IMR-90 (cell line): Measurements from ENCODE around the gene RASL10B. TPM values are rescaled to one million over a fixed set of nuclear protein-coding genes. Genes with fewer than 3 reads are reported as not detected.

Experiments used
- ATAC-seq: fragments of 200-7000 bp; cut with Tn5 transposase; 2 replicates; pipeline ENCODE4 v1.9.1; 2020; ENCODE audit warnings: low read depth, mild to moderate bottlenecking, moderate library complexity
- BruUV-seq: library from RNA; stranded (reverse); fragments of 400-500 nt; replicated peaks from 2 replicates; lab custom pipeline; 2021; lab: Mats Ljungman, UMichigan
- CTCF ChIA-PET: fragments of 300-600 bp; formaldehyde crosslinking; extraction: SDS; loops from one replicate; lab custom pipeline; 2021; ENCODE audit warnings: antibody characterized with exemption; lab: Yijun Ruan, JAX
- POLR2A ChIA-PET: fragments of 300-600 bp; sonication (Branson Sonifier 250); formaldehyde crosslinking; loops from one replicate; lab custom pipeline; 2022; ENCODE audit warnings: antibody characterized with exemption; ENCODE audit not compliant: unreplicated experiment; lab: Charles Lee
- DNase-seq: peaks from one replicate; pipeline ENCODE4 v3.0.0; 2013
- H2AFZ ChIP-seq: replicated peaks from 2 replicates; pipeline ENCODE3; 2013; ENCODE audit warnings: low read length, mild to moderate bottlenecking; ENCODE audit not compliant: poor library complexity
- H2AK5ac ChIP-seq: 2 replicates; pipeline ENCODE4 v1.6.1; 2013; ENCODE audit warnings: low read depth, low read length, inconsistent platforms
- H2AK9ac ChIP-seq: replicated peaks from 2 replicates; pipeline ENCODE3; 2013; ENCODE audit warnings: mild to moderate bottlenecking, low read depth, low read length, moderate library complexity; ENCODE audit not compliant: poor library complexity
- H2BK120ac ChIP-seq: 2 replicates; pipeline ENCODE4 v1.6.1; 2013; ENCODE audit warnings: low read depth, low read length, inconsistent platforms
- H2BK15ac ChIP-seq: 3 replicates; pipeline ENCODE4 v1.6.1; 2013; ENCODE audit warnings: low read depth, low read length, inconsistent platforms
- H2BK20ac ChIP-seq: 2 replicates; pipeline ENCODE4 v1.6.1; 2013; ENCODE audit warnings: low read depth, mild to moderate bottlenecking, inconsistent platforms, low read length, moderate library complexity
- H2BK5ac ChIP-seq: 2 replicates; pipeline ENCODE4 v1.6.1; 2013; ENCODE audit warnings: mild to moderate bottlenecking, low read depth, low read length, inconsistent platforms; ENCODE audit not compliant: poor library complexity, severe bottlenecking
- H3K14ac ChIP-seq: replicated peaks from 2 replicates; pipeline ENCODE4 v1.6.1; 2013; ENCODE audit warnings: low read depth, low read length, inconsistent platforms
- H3K18ac ChIP-seq: 2 replicates; pipeline ENCODE4 v1.6.1; 2013; ENCODE audit warnings: low read depth, low read length, control low read depth
- H3K23ac ChIP-seq: 2 replicates; pipeline ENCODE4 v1.6.1; 2013; ENCODE audit warnings: low read depth, low read length, inconsistent platforms
- H3K27ac ChIP-seq: 2 replicates; pipeline ENCODE4 v1.5.1; 2013; ENCODE audit warnings: mild to moderate bottlenecking, control low read depth, low read length; ENCODE audit not compliant: insufficient read depth
- H3K27me3 ChIP-seq: 2 replicates; pipeline ENCODE4 v1.6.1; 2013; ENCODE audit warnings: low read length; ENCODE audit not compliant: control insufficient read depth, insufficient read depth
- H3K36me3 ChIP-seq: 2 replicates; pipeline ENCODE4 v1.6.1; 2013; ENCODE audit warnings: low read length, mixed read lengths; ENCODE audit not compliant: control insufficient read depth, insufficient read depth
- H3K4ac ChIP-seq: 2 replicates; pipeline ENCODE4 v1.6.1; 2013; ENCODE audit warnings: low read depth, low read length, inconsistent platforms
- H3K4me1 ChIP-seq: 2 replicates; pipeline ENCODE4 v1.6.1; 2013; ENCODE audit warnings: low read length, mixed read lengths; ENCODE audit not compliant: control insufficient read depth, insufficient read depth
- H3K4me2 ChIP-seq: 2 replicates; pipeline ENCODE4 v1.6.1; 2013; ENCODE audit warnings: low read depth, mild to moderate bottlenecking, control low read depth, low read length, moderate library complexity
- H3K4me3 ChIP-seq: 2 replicates; pipeline ENCODE4 v1.5.1; 2013; ENCODE audit warnings: low read depth, mild to moderate bottlenecking, control low read depth, low read length, moderate library complexity; ENCODE audit not compliant: insufficient read depth
- H3K56ac ChIP-seq: 2 replicates; pipeline ENCODE4 v1.6.1; 2013; ENCODE audit warnings: low read length, inconsistent platforms; ENCODE audit not compliant: insufficient read depth; ENCODE audit errors: extremely low read depth
- H3K79me1 ChIP-seq, 2 experiments: 2 replicates each; pipeline ENCODE4 v1.6.1; 2013; ENCODE audit warnings: low read length in 2 of 2, inconsistent platforms in 1 of 2, low read depth in 1 of 2
- H3K9ac ChIP-seq: 2 replicates; pipeline ENCODE4 v1.6.1; 2013; ENCODE audit warnings: low read depth, low read length, control low read depth
- H3K9me1 ChIP-seq: 2 replicates; pipeline ENCODE4 v1.6.1; 2013; ENCODE audit warnings: low read length, inconsistent platforms; ENCODE audit not compliant: insufficient read depth
- H3K9me3 ChIP-seq: 2 replicates; pipeline ENCODE4 v1.6.1; 2013; ENCODE audit warnings: low read length; ENCODE audit not compliant: control insufficient read depth, insufficient read depth
- H4K20me1 ChIP-seq: 2 replicates; pipeline ENCODE4 v1.6.1; 2013; ENCODE audit warnings: low read length, inconsistent platforms; ENCODE audit not compliant: insufficient read depth
- H4K5ac ChIP-seq: 2 replicates; pipeline ENCODE4 v1.6.1; 2013; ENCODE audit warnings: mild to moderate bottlenecking, low read depth, low read length, control low read depth
- H4K8ac ChIP-seq, 2 experiments: 2 replicates each; pipeline ENCODE4 v1.6.1; 2013; ENCODE audit warnings: low read depth in 2 of 2, low read length in 2 of 2, control low read depth in 1 of 2, inconsistent platforms in 1 of 2
- H4K91ac ChIP-seq: 2 replicates; pipeline ENCODE4 v1.6.1; 2013; ENCODE audit warnings: low read depth, low read length, inconsistent platforms; ENCODE audit not compliant: insufficient read depth
- BHLHE40 ChIP-seq: fragments of 150-350 bp; IDR thresholded peaks from 2 replicates; pipeline ENCODE4 v1.6.1; 2016; ENCODE audit warnings: mild to moderate bottlenecking, low read depth, low read length
- CEBPB ChIP-seq: IDR thresholded peaks from 2 replicates; pipeline ENCODE4 v1.6.1; 2012; ENCODE audit warnings: low read depth, low read length, improper control_type of control experiment
- CTCF ChIP-seq: conservative IDR thresholded peaks from 2 replicates; pipeline ENCODE4 v1.5.1; 2012; ENCODE audit warnings: mild to moderate bottlenecking, low read depth, low read length, improper control_type of control experiment
- ELK1 ChIP-seq: fragments of 150-350 bp; IDR thresholded peaks from 2 replicates; pipeline ENCODE4 v1.6.1; 2016; ENCODE audit warnings: low read depth, mild to moderate bottlenecking, low read length, moderate library complexity, borderline replicate concordance
- MAZ ChIP-seq: IDR thresholded peaks from 2 replicates; pipeline ENCODE4 v1.6.1; 2012; ENCODE audit warnings: low read depth, mild to moderate bottlenecking, low read length, improper control_type of control experiment, moderate library complexity, borderline replicate concordance
- MXI1 ChIP-seq: IDR thresholded peaks from 2 replicates; pipeline ENCODE4 v1.6.1; 2012; ENCODE audit warnings: low read depth, mild to moderate bottlenecking, low read length, moderate library complexity, borderline replicate concordance
- NFE2L2 ChIP-seq: fragments of 150-350 bp; IDR thresholded peaks from 2 replicates; pipeline ENCODE4 v1.6.1; 2016; ENCODE audit warnings: low read depth, mild to moderate bottlenecking, low read length
- RCOR1 ChIP-seq: IDR thresholded peaks from 2 replicates; pipeline ENCODE4 v1.6.1; 2012; ENCODE audit warnings: mild to moderate bottlenecking, low read length, improper control_type of control experiment; ENCODE audit not compliant: insufficient replicate concordance
- SMC3 ChIP-seq: fragments of 150-350 bp; IDR thresholded peaks from 2 replicates; pipeline ENCODE4 v1.6.1; 2016; ENCODE audit warnings: low read depth, mild to moderate bottlenecking, antibody characterized with exemption, low read length, moderate library complexity
- WGBS, 2 experiments: methylation state at CpG; one replicate each; pipeline versions ENCODE4 v1.1.5 to v1.1.7; 2013; ENCODE audit warnings: missing lambda C conversion rate in 2 of 2; ENCODE audit not compliant: insufficient read length in 1 of 2; ENCODE audit errors: extremely low coverage in 2 of 2; 5-methylcytosine and 5-hydroxymethylcytosine counted together
- dilution Hi-C: fragments of 300-500 bp; cut with HindIII; formaldehyde crosslinking; loops from one replicate; pipeline ENCODE4 v1.14.3; 2018; ENCODE audit warnings: low sequenced_read_pairs; ENCODE audit not compliant: unreplicated experiment
- in situ Hi-C: fragments of 300-500 bp; cut with MboI; formaldehyde crosslinking; loops from 3 replicates; pipeline ENCODE4 v1.14.3; 2019; ENCODE audit warnings: low sequenced_read_pairs, inconsistent platforms, mixed read lengths
- intact Hi-C: fragments of 100-400 bp; cut with micrococcal nuclease; formaldehyde crosslinking; loops from 2 replicates; pipeline ENCODE4 v1.10.0; 2022
- polyA plus RNA-seq, 3 experiments: library from polyadenylated mRNA; depleted of rRNA; stranded (reverse); fragments of >200 nt; gene quantifications; 2 replicates each; pipeline ENCODE4 v1.2.3, GENCODE V29; 2012; ENCODE audit warnings: low replicate concordance in 1 of 3
- total RNA-seq: library from RNA; depleted of rRNA; stranded (reverse); fragments of >200 nt; gene quantifications from 2 replicates; pipeline ENCODE4 v1.2.3, GENCODE V29; 2012

RASL10B gene
- total and polyA plus RNA-seq, 2 of the 4 experiments (the other 2 are of a cell fraction) = 4.1 to 4.7 TPM

- H3K9me3 ChIP-seq = no peaks in the 10 kb centered on the region
- H3K14ac ChIP-seq = no peak overlapping the region
- TF ChIP-seq ELK1 = no peak
- TF ChIP-seq CEBPB = no peak
- TF ChIP-seq MAZ = no peak
- TF ChIP-seq MXI1 = no peak
- no peak for TF ChIP-seq CTCF
- TF ChIP-seq SMC3 = no peak
- TF ChIP-seq BHLHE40 = no peak
- TF ChIP-seq RCOR1 = no peak
- TF ChIP-seq NFE2L2 = no peak
- no peak overlapping the region for H2AFZ ChIP-seq
- no peak overlapping the region for H4K91ac ChIP-seq
- WGBS, 2 experiments = no CpG with 5 or more reads among the region's 3 CpGs
- no peak overlapping the region for H2AK9ac ChIP-seq
- H3K18ac ChIP-seq = no peak overlapping the region
- H4K5ac ChIP-seq = no peak overlapping the region
- H3K4me1 ChIP-seq = peaks cover 2% of the 10 kb centered on the region
- ATAC-seq (no peak), DNase-seq (peak; percentile 34)
- no peak overlapping the region for H2BK5ac ChIP-seq
- CTCF ChIA-PET = interaction anchor here (0.8 kb wide), 1 partner anchor 9 kb away, joined by 3 read pairs; no protein-coding TSS in a partner anchor
- no peak overlapping the region for H4K8ac ChIP-seq
- in situ Hi-C loops = no loop called here
- H3K36me3 ChIP-seq = peaks cover 17% of the 10 kb centered on the region
- H3K9me1 ChIP-seq = no peaks in the 10 kb centered on the region; the same call in 1 of the 2 replicates
- H3K79me1 ChIP-seq = peaks cover 4 to 14% of the 10 kb centered on the region in 2 experiments; a peak in 3 of 4 replicates
- no peak overlapping the region for H2AK5ac ChIP-seq
- no TSS peak for BruUV-seq
- intact Hi-C loops = loop anchor here (5.0 kb wide), 1 partner anchor 33 kb away; no protein-coding TSS in a partner anchor
- H3K23ac ChIP-seq = no peak overlapping the region
- no peak overlapping the region for H3K4me3 ChIP-seq
- H2BK120ac ChIP-seq = no peak overlapping the region
- no peak overlapping the region for H2BK20ac ChIP-seq
- no peak overlapping the region for H3K4ac ChIP-seq
- H3K27me3 ChIP-seq = no peaks in the 10 kb centered on the region
- peaks cover 10% of the 10 kb centered on the region; the same call in 1 of the 2 replicates for H4K20me1 ChIP-seq
- no peak overlapping the region for H3K4me2 ChIP-seq
- POLR2A ChIA-PET = no interaction called here
- H3K9ac ChIP-seq = no peak overlapping the region
- no peak overlapping the region for H2BK15ac ChIP-seq
- dilution Hi-C loops = no loop called here
- no peak overlapping the region for H3K27ac ChIP-seq
- no peak overlapping the region for H3K56ac ChIP-seq
Observed at GRCh38 chr17:35709874-35710273, 21.6 kb upstream of the RASL10B start.
